HepG2 (cell line): ENCODE data around the gene POTEE. TPM values are rescaled to one million over a fixed set of nuclear protein-coding genes. Genes with fewer than 3 reads are reported as not detected.
"Not testable (repeated sequence)": the region's sequence is repeated elsewhere in the genome, so short reads cannot be mapped to it uniquely, and the experiment has no call there.

Experiments used
- ATAC-seq: fragments of 200-7000 bp; cut with Tn5 transposase; 3 replicates; pipeline ENCODE4 v1.9.1; 2020; ENCODE audit warnings: mild to moderate bottlenecking, moderate library complexity
- BruUV-seq: library from RNA; stranded (reverse); fragments of 400-500 nt; replicated peaks from 2 replicates; lab custom pipeline; 2021; lab: Mats Ljungman, UMichigan
- CTCF ChIA-PET: fragments of 300-600 bp; formaldehyde crosslinking; extraction: SDS; loops from one replicate; lab custom pipeline; 2021; ENCODE audit warnings: low total read pairs, inconsistent platforms, low intra/inter-chr PET ratio; lab: Yijun Ruan, JAX
- POLR2A ChIA-PET: fragments of 350-600 bp; sonication (Branson Sonifier 250); formaldehyde crosslinking; loops from one replicate; lab custom pipeline; 2020; ENCODE audit warnings: antibody characterized with exemption, inconsistent platforms; lab: Yijun Ruan, JAX
- DNase-seq: peaks from one replicate; pipeline ENCODE4 v3.0.0-alpha.2; 2015; ENCODE audit warnings: low spot score
- FAIRE-seq: peaks from 3 replicates; lab custom pipeline; 2011; peaks lifted over from hg19 to GRCh38; lab: Jason Lieb, UNC
- H2AFZ ChIP-seq: one replicate; pipeline ENCODE4 v1.6.1; 2011; ENCODE audit warnings: low read length, inconsistent platforms
- H3K27ac ChIP-seq: fragments of 300-600 bp; 3 replicates; pipeline ENCODE4 v1.8.0; 2011; ENCODE audit warnings: mixed run types, mild to moderate bottlenecking, mixed read lengths, low read length, inconsistent platforms; ENCODE audit not compliant: insufficient read depth; ENCODE audit errors: extremely low read length
- H3K27me3 ChIP-seq, 2 experiments: fragments of 200-600 bp in 1 of 2; 2 replicates in 1 of 2; 3 replicates in 1 of 2; pipeline versions ENCODE4 v1.6.0 to v1.8.0; 2011; ENCODE audit warnings: low read length in 2 of 2, mild to moderate bottlenecking in 2 of 2, moderate library complexity in 2 of 2, inconsistent platforms in 1 of 2; ENCODE audit not compliant: insufficient read depth in 2 of 2, control insufficient read depth in 1 of 2
- H3K36me3 ChIP-seq, 2 experiments: fragments of 200-600 bp in 1 of 2; replicated peaks in 1 of 2; 2 replicates in 1 of 2; 3 replicates in 1 of 2; pipeline versions ENCODE4 v1.5.1 to v1.8.0; 2011; ENCODE audit warnings: low read length in 2 of 2, inconsistent platforms in 1 of 2; ENCODE audit not compliant: insufficient read depth in 2 of 2, control insufficient read depth in 1 of 2
- H3K4me1 ChIP-seq: 2 replicates; pipeline ENCODE4 v1.5.1; 2012; ENCODE audit warnings: low read length, inconsistent platforms; ENCODE audit not compliant: insufficient read depth
- H3K4me2 ChIP-seq: 2 replicates; pipeline ENCODE4 v1.6.0; 2011; ENCODE audit warnings: low read depth, low read length, inconsistent platforms
- H3K4me3 ChIP-seq, 3 experiments: fragments of 200-600 bp in 1 of 3; sonication (generic), shearing (Covaris generic) in 1 of 3; replicated peaks in 1 of 3; 2 replicates each; pipeline ENCODE4 v1.5.1; 2011 to 2016; ENCODE audit warnings: low read length in 3 of 3, inconsistent platforms in 2 of 3, low read depth in 2 of 3, mild to moderate bottlenecking in 2 of 3, control low read depth in 1 of 3, mixed read lengths in 1 of 3; ENCODE audit not compliant: insufficient read depth in 1 of 3
- H3K79me2 ChIP-seq: one replicate; pipeline ENCODE4 v1.6.1; 2011; ENCODE audit warnings: low read length, inconsistent platforms; ENCODE audit not compliant: insufficient read depth
- H3K9ac ChIP-seq: 2 replicates; pipeline ENCODE4 v1.6.0; 2011; ENCODE audit warnings: mild to moderate bottlenecking, low read depth, low read length, inconsistent platforms; ENCODE audit not compliant: insufficient read depth
- H3K9me3 ChIP-seq: 2 replicates; pipeline ENCODE4 v1.5.1; 2012; ENCODE audit warnings: mild to moderate bottlenecking, low read length
- H4K20me1 ChIP-seq: 2 replicates; pipeline ENCODE4 v1.6.0; 2011; ENCODE audit warnings: inconsistent platforms, mild to moderate bottlenecking, low read length, moderate library complexity; ENCODE audit not compliant: insufficient read depth
- ESRRA ChIP-seq: sonication (generic); formaldehyde crosslinking; IDR thresholded peaks from 2 replicates; pipeline ENCODE4 v1.5.1; 2020; ENCODE audit warnings: mild to moderate bottlenecking, low read depth, missing genetic modification reagents
- HOXA5 ChIP-seq: sonication (generic); formaldehyde crosslinking; IDR thresholded peaks from 2 replicates; pipeline ENCODE4 v1.4.0; 2020; ENCODE audit warnings: missing genetic modification reagents
- HOXA9 ChIP-seq: sonication (generic); formaldehyde crosslinking; IDR thresholded peaks from 2 replicates; pipeline ENCODE4 v1.8.1; 2022; ENCODE audit warnings: missing genetic modification reagents, mild to moderate bottlenecking, moderate library complexity, borderline replicate concordance
- HOXD1 ChIP-seq: sonication (generic); formaldehyde crosslinking; IDR thresholded peaks from 2 replicates; pipeline ENCODE4 v1.5.0; 2020; ENCODE audit warnings: missing genetic modification reagents
- MAFF ChIP-seq: IDR thresholded peaks from 2 replicates; pipeline ENCODE4 v1.6.1; 2011; ENCODE audit warnings: low read depth, low read length, improper control_type of control experiment
- MAFK ChIP-seq, 2 experiments: IDR thresholded peaks in 1 of 2; conservative IDR thresholded peaks in 1 of 2; 2 replicates each; pipeline ENCODE4 v1.6.1; 2011; ENCODE audit warnings: improper control_type of control experiment in 2 of 2, low read length in 2 of 2
- MEIS1 ChIP-seq: sonication (generic); formaldehyde crosslinking; IDR thresholded peaks from 2 replicates; pipeline ENCODE4 v1.9.0; 2021; ENCODE audit warnings: mild to moderate bottlenecking, missing genetic modification reagents, moderate library complexity, borderline replicate concordance
- MEIS2 ChIP-seq: sonication (generic); formaldehyde crosslinking; IDR thresholded peaks from 2 replicates; pipeline ENCODE4 v1.9.0; 2021; ENCODE audit warnings: mild to moderate bottlenecking, missing genetic modification reagents
- PBX2 ChIP-seq: IDR thresholded peaks from 2 replicates; pipeline ENCODE4 v1.6.1; 2016; ENCODE audit warnings: control low read depth
- SOX13 ChIP-seq, 3 experiments: fragments of 450-650 bp in 1 of 3; sonication (generic) in 1 of 3; formaldehyde crosslinking in 1 of 3; IDR thresholded peaks in 2 of 3; conservative IDR thresholded peaks in 1 of 3; 2 replicates each; pipeline versions ENCODE4 v1.5.0 to v1.6.1; 2016 to 2020; ENCODE audit warnings: antibody characterized with exemption in 1 of 3, mild to moderate bottlenecking in 1 of 3, missing compliant biosample characterization in 1 of 3, missing genetic modification reagents in 1 of 3, moderate library complexity in 1 of 3
- SOX5 ChIP-seq: IDR thresholded peaks from 2 replicates; pipeline ENCODE4 v1.6.1; 2016; ENCODE audit warnings: borderline replicate concordance
- SOX6 ChIP-seq, 2 experiments: fragments of 450-650 bp in 1 of 2; sonication (generic) in 1 of 2; formaldehyde crosslinking in 1 of 2; IDR thresholded peaks; 2 replicates each; pipeline versions ENCODE4 v1.4.0 to v1.6.1; 2017 to 2020; ENCODE audit warnings: antibody characterized with exemption in 1 of 2, mild to moderate bottlenecking in 1 of 2, missing genetic modification reagents in 1 of 2
- WGBS: methylation state at CpG from one replicate; pipeline ENCODE4 v1.1.6; 2017; ENCODE audit warnings: low lambda C conversion rate; 5-methylcytosine and 5-hydroxymethylcytosine counted together
- in situ Hi-C: cut with HindIII; loops from 2 replicates; pipeline ENCODE4 v1.10.0; 2017; ENCODE audit warnings: low pct_unique_long_range_greater_than_20kb; ENCODE audit not compliant: extremely low pct_ligation_motif_present
- intact Hi-C: fragments of 100-400 bp; cut with micrococcal nuclease; formaldehyde crosslinking; loops from one replicate; pipeline ENCODE4 v1.10.0; 2022; ENCODE audit not compliant: unreplicated experiment
- polyA plus RNA-seq, 8 experiments: library from polyadenylated mRNA; depleted of rRNA in 3 of 8; stranded (reverse) in 7 of 8; unstranded in 1 of 8; fragments of >200 nt; fragmentation: Illumina TruSeq in 4 of 8; extraction: Trizol in 4 of 8; gene quantifications; 2 replicates each; pipeline versions ENCODE4 v1.2.1 to v1.2.3, GENCODE V29; 2011 to 2016; ENCODE audit warnings: low read depth in 4 of 8, missing spikeins in 1 of 8, mixed read lengths in 1 of 8; ENCODE audit not compliant: insufficient read depth in 1 of 8
- small RNA-seq, 3 experiments: library from RNA; depleted of rRNA; stranded (forward); fragments of <200 nt; gene quantifications; one replicate each; pipeline ENCODE3, GENCODE V24; 2012; ENCODE audit warnings: low read depth in 2 of 3, low replicate concordance in 1 of 3; ENCODE audit not compliant: insufficient read length in 3 of 3, insufficient read depth in 2 of 3
- total RNA-seq, 5 experiments: library from RNA; depleted of rRNA; stranded (reverse); fragments of >200 nt; fragmentation: Illumina TruSeq; extraction: Trizol; gene quantifications; 2 replicates each; pipeline ENCODE4 v1.2.3, GENCODE V29; 2016; ENCODE audit warnings: low read depth in 1 of 5

Gene POTEE
- total and polyA plus RNA-seq, 2 of the 13 experiments (the other 11 are each of a cell fraction or from before 2014, with no cell fraction given), result 0.38 to 1.9 TPM

GRCh38 chr2:131235543-131236449 is 26.5 kb downstream of the POTEE start:
- H3K27ac ChIP-seq; BruUV-seq; CTCF ChIA-PET; H2AFZ ChIP-seq; H3K79me2 ChIP-seq; H3K4me2 ChIP-seq; H3K4me3 ChIP-seq; in situ Hi-C loops; FAIRE-seq; H3K9me3 ChIP-seq; H3K27me3 ChIP-seq; TF ChIP-seq SOX6 (IDR thresholded peaks at IDR 0.05): not testable (repeated sequence)
- WGBS, result 30% methylated on average over 8 of the region's 10 CpGs
- TF ChIP-seq ESRRA (CRISPR knock-in tag) (peak; percentile 81), SOX6 (CRISPR knock-in tag; IDR thresholded peaks at IDR 0.05) (peak; percentile 36; the same call in 1 of the 2 replicates), PBX2 (CRISPR knock-in tag) (peak; percentile 68; the same call in 1 of the 2 replicates), SOX13 (IDR thresholded peaks at IDR 0.05) (peak; percentile 41; the same call in 1 of the 2 replicates), SOX13 (CRISPR knock-in tag; conservative IDR thresholded peaks at IDR 0.05 in 1 of 2, IDR thresholded peaks at IDR 0.05 in 1 of 2) (peak in 1 of 2 experiments; percentile 86; a peak in 2 of 4 replicates), HOXD1 (peak; percentile 93), MAFF (peak; percentile 84), SOX5 (peak; percentile 79), HOXA5 (CRISPR knock-in tag) (peak; percentile 100), MEIS2 (peak; percentile 93), MAFK (conservative IDR thresholded peaks at IDR 0.05 in 1 of 2, IDR thresholded peaks at IDR 0.05 in 1 of 2; ENCODE audit: low read length in 2 of 2) (peak; percentile 83 to 87), MEIS1 (peak; percentile 53; the same call in 1 of the 2 replicates), HOXA9 (CRISPR knock-in tag) (peak; percentile 80; the same call in 1 of the 2 replicates)
- TF ChIP-seq, all 625 proteins: peak for 12; not testable (repeated sequence) for 613
- ATAC-seq, H3K36me3 ChIP-seq, H4K20me1 ChIP-seq, POLR2A ChIA-PET, H3K4me1 ChIP-seq, intact Hi-C loops, H3K9ac ChIP-seq: not testable (repeated sequence)
- DNase-seq, result peak; percentile 31

Small RNA genes lying within 50 kb of the gene (small RNA-seq; reads per million reads assigned to genes)
- 0 reads per million in 3 experiments for gene AC009477.1
- gene RNU6-127P, result 0 reads per million in 3 experiments

Other genes with a start within 250 kb of the POTEE start
- gene FAM168B, start 116.1 kb upstream of the POTEE start, total RNA-seq (2016; rRNA removed; fragmentation: Illumina TruSeq; extraction: Trizol), result 63.7 and 64.5 TPM in 2 replicates
- gene FAM168B, start 116.1 kb upstream of the POTEE start, polyA plus RNA-seq (2011; rRNA removed), result 113 and 127 TPM in 2 replicates
- gene PLEKHB2, start 104.2 kb upstream of the POTEE start, total RNA-seq (2016; rRNA removed; fragmentation: Illumina TruSeq; extraction: Trizol), result 78.9 and 110 TPM in 2 replicates
- gene PLEKHB2, start 104.2 kb upstream of the POTEE start, polyA plus RNA-seq (2011; rRNA removed), result 61.5 and 73.0 TPM in 2 replicates
- not detected in 2 replicates for gene RAB6D, start 154.6 kb downstream of the POTEE start, total RNA-seq (2016; rRNA removed; fragmentation: Illumina TruSeq; extraction: Trizol)
- 0.01 and 0.03 TPM in 2 replicates for gene RAB6D, start 154.6 kb downstream of the POTEE start, polyA plus RNA-seq (2011; rRNA removed)